ENCODE results near the gene ST7L.
"Not testable (repeated sequence)": the region's sequence is repeated elsewhere in the genome, so short reads cannot be mapped to it uniquely, and the experiment has no call there.

ST7L gene, protein sequence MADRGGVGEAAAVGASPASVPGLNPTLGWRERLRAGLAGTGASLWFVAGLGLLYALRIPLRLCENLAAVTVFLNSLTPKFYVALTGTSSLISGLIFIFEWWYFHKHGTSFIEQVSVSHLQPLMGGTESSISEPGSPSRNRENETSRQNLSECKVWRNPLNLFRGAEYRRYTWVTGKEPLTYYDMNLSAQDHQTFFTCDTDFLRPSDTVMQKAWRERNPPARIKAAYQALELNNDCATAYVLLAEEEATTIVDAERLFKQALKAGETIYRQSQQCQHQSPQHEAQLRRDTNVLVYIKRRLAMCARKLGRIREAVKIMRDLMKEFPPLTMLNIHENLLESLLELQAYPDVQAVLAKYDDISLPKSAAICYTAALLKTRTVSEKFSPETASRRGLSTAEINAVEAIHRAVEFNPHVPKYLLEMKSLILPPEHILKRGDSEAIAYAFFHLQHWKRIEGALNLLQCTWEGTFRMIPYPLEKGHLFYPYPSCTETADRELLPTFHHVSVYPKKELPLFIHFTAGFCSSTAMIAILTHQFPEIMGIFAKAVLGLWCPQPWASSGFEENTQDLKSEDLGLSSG

DNA sequence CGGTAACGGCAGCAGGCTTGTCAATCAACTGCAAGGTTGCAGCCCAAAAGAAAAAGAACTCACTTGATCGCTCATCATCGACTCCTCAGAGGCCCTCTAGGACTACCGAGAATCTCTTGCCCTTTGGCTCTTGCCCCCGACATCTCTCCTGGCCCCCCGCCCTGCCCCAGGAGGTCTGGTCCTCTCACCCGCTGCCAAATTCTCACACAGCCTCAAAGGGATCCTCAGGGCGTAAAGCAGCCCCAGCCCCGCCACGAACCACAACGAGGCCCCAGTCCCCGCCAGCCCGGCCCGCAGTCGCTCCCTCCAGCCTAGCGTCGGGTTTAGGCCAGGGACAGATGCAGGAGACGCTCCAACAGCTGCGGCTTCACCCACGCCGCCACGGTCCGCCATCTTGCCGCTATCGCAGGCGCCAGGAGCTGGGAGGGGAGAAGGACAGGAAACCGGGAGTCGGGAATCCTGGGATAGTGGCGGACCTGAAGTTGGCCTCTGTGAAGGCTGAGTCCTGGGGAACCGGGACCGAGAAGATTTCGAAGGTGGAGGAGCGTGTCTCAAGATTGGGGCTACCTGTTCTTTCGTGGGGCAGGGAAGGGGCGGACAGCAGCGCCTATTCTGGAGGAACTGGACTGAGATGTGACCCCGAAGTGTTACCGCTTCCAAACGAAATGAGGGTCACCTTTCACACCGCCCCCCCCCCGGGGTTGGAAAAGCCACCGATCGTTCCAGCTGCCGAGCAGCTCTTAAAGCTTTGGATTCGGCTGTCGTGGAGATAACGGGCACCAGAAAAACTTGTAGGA lies at the start of gene ST7L:
ST7L (minus strand) TSS at position 421 of the 797 bp plus-strand sequence; CDS start at position 393, 28 bp downstream.
- peak; percentile 83 for DNase-seq

DNA sequence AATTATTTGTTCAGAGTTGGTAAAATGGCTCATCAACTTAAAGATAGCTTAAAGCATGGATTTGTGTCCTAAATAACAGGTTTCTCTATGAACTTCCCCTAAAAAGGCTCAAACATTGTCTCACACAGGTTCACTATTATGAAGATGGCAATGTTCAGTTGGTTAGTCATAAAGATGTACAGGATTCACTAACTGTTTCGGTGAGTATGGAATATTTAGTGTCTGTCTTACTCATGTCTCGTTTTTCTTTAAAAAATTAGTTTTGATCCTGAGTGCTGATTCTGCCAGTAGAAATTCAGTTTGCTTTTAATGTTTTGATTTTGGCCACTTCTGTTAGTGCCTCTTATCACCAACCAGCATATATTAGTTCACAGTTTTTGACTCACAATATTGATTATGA lies 48.0 kb upstream of the ST7L start:
- DNase-seq = no peak

DNA sequence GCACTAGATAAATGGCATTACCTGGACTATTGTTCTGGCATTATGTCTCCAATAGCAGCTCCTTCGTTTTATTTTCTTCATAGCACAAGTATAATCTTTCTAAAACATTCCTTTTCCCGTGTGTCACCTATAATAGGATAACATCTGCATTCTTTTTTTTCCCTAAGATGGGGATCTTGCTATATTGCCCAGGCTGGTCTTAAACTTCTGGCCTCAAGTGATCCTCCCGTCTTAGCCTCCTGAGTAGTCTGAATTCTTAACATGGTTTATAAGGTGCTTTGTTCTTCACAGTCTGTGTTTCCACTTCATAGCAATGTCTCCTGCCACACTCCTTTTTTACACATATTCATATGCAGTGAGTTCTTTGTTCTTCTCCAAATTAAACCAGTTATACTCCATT lies 46.9 kb upstream of the ST7L start:
- no peak for DNase-seq

DNA sequence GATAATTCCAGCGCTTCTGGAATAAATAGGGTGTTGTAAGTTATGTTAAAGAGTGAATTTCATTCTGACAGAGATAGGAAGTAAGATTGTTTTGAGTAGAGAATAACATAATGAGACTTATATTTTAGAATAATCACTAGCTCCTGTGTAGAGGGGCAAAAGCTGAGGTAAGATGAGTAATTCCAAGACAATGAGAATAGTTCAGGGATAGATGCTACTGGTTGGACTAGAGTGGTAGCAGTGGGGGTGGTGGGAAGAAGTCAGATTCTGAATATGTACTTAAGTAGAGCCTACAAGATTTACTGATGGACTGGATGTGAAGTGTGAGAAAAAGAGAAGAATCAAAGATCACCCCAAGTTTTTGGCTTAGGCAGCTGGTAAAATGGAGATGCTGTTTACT lies 32.3 kb upstream of the ST7L start:
- DNase-seq = no peak

DNA sequence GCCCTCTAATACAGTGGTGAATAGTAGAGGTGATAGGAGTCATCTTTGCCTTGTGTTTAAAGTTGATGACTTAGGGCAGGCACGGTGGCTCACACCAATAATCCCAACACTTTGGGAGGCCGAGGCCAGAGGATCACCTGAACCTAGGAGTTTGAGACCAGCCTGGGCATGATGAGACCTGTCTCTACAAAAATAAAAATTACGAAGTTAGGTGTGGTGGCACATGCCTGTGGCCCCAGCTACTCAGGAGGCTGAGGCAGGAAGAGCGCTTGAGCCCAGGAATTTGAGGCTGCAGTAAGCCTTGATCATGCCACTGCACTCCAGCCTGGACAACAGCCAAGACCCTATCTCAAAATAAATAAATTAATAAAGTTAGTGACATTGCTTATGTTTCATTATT lies 27.3 kb upstream of the ST7L start:
- DNase-seq = no peak

DNA sequence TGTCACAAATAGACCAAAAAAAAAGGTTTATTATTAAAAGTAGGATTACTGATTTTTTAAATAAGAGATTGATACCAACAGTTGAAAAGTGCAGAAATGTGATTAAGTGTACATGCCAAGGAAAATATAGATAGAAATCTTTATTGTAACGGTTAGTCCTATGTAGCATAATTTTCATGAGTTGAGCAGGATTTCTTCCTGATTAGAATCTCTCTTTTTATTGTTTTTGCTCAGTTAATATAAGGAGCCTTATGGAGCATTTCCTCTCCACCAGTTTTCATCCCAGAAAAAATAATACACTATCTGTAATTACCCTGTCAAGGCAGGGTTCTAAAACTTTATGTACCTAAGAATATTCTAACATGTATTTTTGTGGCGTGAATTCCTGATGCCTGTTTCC lies 24.1 kb upstream of the ST7L start:
- no peak for DNase-seq

DNA sequence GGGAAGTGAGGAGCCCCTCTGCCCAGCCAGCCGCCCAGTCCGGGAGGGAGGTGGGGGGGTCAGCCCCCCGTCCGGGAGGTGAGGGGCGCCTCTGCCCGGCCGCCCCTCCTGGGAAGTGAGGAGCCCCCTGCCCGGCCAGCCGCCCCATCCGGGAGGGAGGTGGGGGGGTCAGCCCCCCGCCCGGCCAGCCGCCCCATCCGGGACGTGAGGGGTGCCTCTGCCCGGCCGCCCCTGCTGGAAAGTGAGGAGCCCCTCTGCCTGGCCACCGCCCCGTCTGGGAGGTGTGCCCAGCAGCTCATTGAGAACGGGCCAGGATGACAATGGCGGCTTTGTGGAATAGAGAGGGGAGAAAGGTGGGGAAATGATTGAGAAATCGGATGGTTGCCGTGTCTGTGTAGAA lies 21.5 kb upstream of the ST7L start:
- not testable (repeated sequence) for DNase-seq

DNA sequence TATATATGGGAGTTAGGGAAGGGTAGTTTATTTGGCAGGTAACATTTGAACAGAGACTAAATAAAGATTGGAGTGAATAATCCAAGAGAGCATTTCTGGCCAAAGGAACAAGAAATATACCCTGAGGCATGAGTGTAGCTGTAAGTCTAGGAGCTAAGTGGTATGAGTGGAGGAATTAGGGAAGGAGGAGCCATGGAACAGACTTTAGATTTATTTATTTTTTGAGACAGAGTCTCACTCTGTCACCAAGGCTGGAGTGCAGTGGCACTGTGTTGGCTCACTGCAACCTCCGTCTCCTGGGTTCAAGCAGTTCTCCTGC lies 19.1 kb upstream of the ST7L start:
- peak; percentile 31 for DNase-seq

DNA sequence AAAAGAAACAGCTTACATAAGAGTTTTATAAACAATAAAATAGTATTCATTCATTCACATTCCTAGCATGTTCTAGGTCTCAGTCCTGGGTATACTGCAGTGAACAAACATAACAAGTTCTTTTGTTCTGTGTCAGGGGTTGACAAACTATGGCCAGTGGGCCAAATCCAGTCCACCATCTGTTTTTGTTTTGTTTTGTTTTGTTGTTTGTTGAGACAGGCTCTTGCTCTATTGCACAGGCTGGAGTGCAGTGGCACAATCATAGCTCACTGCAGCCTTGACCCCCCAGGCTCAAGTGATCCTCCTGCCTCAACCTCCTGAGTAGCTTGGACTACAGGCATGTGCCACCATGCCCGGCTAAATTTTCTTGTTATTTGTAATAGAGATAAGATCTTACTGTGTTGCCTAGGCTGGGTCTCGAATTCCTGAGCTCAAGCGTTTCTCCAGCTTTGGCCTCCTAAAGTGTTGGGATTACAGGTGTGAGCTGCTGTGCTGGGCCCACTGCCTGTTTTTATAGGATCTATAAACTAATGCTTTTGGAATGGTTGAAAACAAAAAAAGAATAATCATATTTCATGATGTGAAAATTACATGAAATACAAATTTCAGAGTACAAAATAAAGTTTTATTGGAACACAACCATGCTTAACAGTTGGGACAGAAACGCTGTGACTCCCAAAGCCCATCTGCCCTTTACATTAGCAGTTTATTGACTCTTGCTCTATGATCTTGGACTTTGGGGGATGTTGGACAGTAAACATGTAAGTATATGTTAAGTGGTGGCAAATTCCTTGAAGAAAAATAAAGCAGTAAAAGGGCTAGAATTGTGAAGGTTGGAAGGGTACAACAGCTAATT lies 18.5 kb upstream of the ST7L start:
- DNase-seq = peak; percentile 71

DNA sequence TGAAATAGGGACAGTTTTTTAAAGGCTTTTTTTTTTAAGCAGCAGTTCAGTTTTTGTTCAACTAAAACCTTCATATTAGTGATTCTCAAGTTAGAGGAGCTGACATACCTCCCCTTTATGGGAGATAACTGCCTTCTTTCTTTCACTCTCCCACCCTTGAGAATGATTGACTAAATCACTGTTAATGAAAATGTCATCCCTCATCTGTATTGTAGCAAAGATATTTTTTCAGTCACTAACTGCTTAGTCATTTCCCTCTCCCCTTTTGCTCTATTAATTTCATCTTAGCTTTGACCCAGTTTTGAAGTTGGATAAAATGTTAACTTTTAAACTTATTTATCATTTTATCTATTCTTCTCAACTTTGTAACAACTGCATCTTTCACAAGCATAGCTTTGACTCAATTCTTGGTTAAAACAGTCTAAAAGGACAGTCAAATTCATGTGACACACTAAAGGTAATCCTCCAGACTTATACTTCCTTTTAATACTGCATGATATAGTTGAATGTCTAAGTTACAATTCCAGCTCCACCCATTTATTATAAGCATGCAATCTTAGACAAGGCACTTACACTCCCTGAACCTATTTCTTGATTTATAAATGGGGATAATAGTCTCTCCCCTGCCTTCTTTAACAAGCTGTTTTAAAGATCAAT lies 17.8 kb upstream of the ST7L start:
- peak; percentile 54 for DNase-seq

DNA sequence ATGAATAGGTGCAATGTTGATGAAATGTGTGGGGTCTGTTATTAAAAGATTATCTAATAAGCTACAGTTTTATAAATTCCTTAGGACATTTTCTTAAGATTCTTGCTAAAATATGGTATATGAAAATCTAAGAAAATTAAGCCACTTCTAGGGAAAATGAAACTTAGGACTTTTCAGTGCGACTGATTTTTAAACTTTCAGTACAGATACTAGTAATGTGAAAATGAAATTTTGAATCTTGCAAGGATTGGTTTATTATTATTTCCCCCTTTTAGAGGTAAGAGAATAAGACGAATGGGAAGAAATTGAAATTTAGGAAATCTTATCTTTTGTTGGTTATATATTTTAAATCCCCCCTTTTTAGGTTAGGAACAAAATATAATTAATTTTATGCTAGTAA lies 17.1 kb upstream of the ST7L start:
- DNase-seq = no peak

DNA sequence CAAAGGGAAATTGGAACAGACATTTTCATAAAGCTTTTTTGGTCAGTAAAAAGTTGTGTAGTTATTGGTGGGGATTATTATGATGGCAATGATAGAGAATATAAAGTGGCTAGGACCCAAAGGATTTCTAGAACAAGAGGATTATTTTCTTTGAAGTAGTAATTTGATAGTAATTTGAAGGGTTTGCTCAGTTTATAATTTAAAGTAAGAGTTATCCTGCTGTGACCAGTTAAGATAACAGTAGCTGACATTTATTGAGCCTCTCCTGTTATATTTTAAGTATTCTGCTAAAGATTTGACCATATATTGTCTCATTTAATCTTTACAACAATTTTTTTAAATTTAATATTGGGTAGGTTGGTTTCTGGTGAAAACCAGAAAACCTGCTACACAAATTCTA lies 15.4 kb upstream of the ST7L start:
- DNase-seq = no peak

DNA sequence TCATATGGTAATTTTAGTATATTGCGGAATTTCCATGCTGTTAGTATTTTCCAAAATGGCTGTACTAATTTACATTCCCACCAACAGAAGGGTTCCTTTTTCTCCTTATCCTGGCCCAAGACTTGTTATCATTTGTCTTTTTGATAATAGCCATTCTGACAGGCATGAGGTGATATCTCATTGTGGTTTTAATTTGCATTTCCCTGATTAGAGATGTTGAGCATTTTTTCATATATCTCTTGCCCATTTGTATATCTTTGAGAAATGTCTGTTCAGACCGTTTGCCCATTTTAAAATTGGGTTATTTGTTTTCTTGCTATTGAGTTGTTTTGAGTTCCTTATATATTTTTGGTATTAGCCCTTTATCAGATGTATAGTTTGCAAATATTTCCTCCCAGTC lies 14.7 kb upstream of the ST7L start:
- no peak for DNase-seq

DNA sequence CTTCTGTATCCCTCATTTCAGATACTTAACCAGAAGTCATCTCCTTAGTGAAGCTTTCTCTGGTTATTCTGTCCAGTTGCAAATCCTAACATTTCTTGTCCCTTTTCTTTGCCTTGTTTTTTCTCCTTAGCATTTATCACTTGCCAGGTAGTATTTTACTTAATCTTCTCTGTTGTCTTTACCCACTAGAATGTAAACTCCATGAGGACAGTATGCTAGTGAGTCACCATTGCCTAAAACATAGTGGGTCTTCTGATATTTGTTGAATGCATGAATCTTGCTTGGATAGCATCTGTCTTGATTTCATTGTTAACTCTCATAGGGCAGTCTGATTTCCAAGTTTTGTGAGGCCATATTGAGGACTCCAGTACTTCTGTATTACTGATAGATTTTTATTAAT lies 10.3 kb upstream of the ST7L start:
- no peak for DNase-seq

DNA sequence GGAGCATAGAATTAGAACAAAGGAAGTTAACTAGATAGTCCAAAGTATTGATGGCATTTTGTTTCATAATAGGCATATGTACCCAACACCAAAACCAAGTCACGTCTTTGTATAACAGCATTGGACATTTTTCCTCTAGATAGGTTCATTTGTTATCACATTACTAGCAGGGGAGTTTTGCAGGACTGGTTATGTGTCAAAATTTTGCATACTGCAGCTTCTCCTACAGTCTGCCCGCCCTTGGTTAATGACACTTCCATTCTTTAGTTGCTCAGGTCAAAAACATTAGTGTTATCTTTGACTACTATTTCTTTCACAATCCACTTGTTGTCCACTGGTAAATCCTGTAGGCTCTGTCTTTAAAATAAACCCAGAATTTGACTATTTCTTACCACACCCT lies 9.6 kb upstream of the ST7L start:
- DNase-seq = no peak

DNA sequence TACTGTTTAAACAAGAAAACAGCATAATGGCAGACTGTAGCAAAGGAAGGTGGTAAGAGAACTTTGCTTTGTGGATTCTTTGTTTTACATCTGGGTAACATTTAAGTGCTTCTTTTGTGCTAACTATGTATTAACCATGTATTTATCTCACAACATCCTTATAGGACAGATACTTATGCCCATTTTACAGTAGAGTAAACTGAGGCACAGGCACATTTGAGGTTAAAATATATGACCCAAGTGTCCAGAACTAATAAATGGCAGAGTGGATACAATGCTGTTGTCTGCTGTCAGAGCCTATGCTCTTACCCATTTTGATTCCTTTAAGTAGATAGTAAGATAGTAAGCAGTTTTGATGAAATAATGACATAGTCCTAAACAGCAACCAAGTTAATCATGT lies 7.9 kb upstream of the ST7L start:
- DNase-seq = no peak

DNA sequence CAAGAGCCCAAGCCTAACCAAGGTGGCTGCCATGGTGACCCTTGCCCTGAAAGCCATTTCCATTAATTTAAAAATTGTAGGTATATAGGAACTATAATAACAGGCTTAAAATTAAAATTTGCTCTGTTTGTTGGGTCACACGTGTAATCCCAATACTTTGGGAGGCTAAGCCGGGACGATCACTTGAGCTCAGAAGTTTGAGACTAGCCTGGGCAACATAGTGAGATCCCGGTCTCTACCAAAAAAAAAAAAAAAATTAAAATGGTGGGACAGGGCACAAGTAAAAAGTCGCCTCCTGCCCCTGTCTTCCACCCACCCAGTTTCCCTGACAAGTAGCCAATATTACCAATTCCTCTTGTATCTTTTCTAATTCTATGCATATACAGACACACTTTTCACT lies 7.3 kb upstream of the ST7L start:
- DNase-seq = no peak

DNA sequence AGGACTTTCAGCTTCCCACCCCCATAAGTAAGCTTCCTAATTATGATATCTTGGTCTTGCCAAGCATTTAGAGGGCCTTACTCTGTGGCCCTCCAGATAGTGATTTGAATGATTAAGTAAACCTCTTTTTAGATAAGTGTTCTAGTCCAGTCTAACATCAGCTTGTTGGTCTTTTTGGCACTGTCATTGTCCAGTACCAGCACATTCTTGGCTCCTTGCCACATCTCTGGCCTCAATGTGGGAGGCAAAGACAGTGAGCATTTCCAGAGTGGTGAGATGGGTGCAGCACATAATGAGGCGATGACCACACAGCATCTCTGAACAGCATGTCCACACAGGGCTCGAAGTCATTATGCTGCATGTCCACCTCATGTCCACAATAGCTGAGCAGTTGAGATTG lies 6.8 kb upstream of the ST7L start:
- DNase-seq = no peak

DNA sequence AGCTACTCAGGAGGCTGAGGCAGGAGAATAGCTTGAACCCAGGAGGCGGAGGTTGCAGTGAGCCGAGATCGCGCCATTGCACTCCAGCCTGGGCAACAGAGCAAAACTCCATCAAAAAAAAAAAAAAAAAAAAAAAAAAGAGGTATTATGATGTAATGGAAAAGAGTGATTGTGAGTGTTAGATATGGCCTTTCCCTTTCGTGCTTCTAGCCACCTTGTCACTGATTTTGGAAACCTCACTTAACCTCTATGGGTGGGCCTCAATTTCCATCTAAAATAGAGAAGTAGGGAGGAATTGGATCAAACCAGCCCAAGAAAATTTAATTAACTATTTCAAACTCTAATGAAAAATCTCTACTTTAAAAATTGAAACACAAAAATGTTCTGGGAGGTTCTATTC lies 5.6 kb upstream of the ST7L start:
- not testable (repeated sequence) for DNase-seq

DNA sequence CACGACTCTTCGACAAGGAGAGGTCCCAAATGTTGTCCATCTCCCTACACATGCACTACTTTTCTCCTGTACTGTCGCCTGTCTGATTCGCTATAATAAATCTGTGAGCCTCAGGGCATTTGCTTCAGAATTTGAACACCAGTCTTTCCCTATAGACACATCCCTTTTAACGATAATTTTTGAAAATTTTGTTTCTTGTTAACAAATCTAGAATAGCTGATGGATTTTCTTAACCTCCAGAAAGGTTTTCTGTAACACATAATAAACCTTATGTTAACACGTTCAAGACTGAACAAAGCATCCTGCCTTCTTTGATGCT lies 1.4 kb upstream of the ST7L start:
- no peak for DNase-seq

DNA sequence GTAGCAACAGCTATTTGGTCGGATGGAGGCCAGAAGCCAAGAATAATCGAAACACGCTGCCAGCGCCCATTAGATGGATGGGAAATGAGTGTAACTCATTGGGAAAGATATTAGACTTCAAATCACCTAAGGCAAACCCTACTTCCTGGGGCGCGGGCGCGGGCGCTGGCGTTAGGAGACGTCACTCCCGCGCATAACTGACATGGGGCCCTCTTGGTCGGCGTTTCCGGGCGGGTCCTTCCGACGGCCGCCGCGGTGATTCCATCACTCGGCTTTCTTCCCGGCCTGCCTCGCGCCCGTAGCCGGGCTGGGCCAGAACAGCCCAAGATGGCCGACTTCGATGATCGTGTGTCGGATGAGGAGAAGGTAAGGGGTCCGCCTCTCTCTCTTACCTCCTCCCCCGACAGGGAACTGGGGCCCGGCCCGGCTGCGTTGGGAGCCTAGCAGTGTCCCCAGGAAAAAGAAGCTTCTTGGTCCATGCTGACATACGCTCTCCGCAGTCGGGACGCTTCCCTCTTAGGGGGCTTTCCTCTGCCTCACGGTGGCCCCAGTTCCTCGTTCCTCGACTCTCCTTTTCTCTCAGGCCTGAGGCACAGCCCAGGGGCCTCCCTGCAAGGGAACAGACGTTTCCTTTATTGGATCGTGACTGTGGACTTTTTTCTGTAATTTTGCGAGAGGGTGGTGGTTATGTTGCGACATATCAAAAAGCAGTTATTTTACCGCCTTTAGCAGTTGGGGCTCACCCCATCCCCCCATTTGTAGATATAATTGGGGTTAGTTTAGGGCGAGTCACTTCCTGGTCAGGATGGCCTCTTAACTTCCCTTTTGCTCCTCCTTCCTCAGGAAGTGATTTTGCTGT lies 806 bp upstream of the ST7L start, which contains the start of gene CAPZA1:
CAPZA1 (plus strand) TSS at position 315 of the 859 bp plus-strand sequence; CDS start at position 328, 13 bp downstream.
- DNase-seq = peak; percentile 95
